ENCODE data around the gene ASAP2. TPM values are rescaled to one million over a fixed set of nuclear protein-coding genes. Genes with fewer than 3 reads are reported as not detected.

Gene ASAP2
- polyA plus RNA-seq, 1 donor from 2014 or later: 41.0 TPM

GRCh38 chr2:9325428-9325827 is 118.8 kb downstream of the ASAP2 start:
- Histone ChIP-seq H3K9me3 (ENCODE audit: low read length) (no peaks in the 10 kb centered on the region), H2AFZ (ENCODE audit: low read depth, low read length) (no peak overlapping the region), H3K9me2 (ENCODE audit: insufficient read depth, low read length) (no peaks in the 10 kb centered on the region), H3F3A (ENCODE audit: insufficient read depth, low read length, poor library complexity, severe bottlenecking) (no peaks in the 10 kb centered on the region), H3K4me3 (ENCODE audit: low read length) (no peak overlapping the region), H3K27ac (ENCODE audit: low read length) (no peak overlapping the region), H4K20me1 (ENCODE audit: insufficient read depth) (no peaks in the 10 kb centered on the region), H3K27me3 (ENCODE audit: insufficient read depth, low read depth, low read length) (no peaks in the 10 kb centered on the region), H3K4me2 (ENCODE audit: low read length) (no peak overlapping the region), H3K79me2 (replicated peaks; ENCODE audit: insufficient read depth, low read length) (no peaks in the 10 kb centered on the region), H3K9ac (ENCODE audit: low read length) (no peak overlapping the region), H3K36me3 (ENCODE audit: insufficient read depth, low read length) (no peaks in the 10 kb centered on the region)
- no peak for TF ChIP-seq POLR2AphosphoS5 (IDR thresholded peaks at IDR 0.05)
- no peak for TF ChIP-seq RAD21 (conservative IDR thresholded peaks at IDR 0.05)
- TF ChIP-seq EP300 (conservative IDR thresholded peaks at IDR 0.05; ENCODE audit: poor library complexity, severe bottlenecking): no peak
- no peak for TF ChIP-seq MXI1 (conservative IDR thresholded peaks at IDR 0.05; ENCODE audit: poor library complexity, severe bottlenecking)

DNA sequence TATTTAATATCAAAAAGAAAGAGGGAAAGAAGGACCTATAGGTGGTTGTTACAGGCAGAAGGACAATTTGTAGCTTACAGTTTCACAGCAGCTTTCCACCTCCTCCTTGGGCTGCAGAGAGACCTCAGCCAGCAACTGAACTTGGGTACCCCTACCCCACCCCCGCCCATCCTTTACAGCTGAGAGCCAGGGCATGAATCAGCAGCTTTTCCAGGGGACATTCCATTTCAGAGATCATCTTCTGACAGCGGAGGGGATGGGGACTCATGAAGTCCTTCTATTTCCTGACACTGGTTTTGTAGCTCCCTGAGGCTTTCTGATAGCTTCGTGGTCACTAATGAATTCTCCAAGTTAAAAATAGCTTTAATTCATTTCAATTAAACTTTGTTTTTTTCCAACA is 120.4 kb downstream of the ASAP2 start:
- H3K27me3 ChIP-seq (ENCODE audit: insufficient read depth, low read depth, low read length): no peaks in the 10 kb centered on the region
- H3K4me2 ChIP-seq (ENCODE audit: low read length): no peak overlapping the region
- H3K9me2 ChIP-seq (ENCODE audit: insufficient read depth, low read length): no peaks in the 10 kb centered on the region
- H4K20me1 ChIP-seq (ENCODE audit: insufficient read depth): no peaks in the 10 kb centered on the region
- H3K79me2 ChIP-seq (replicated peaks; ENCODE audit: insufficient read depth, low read length): no peaks in the 10 kb centered on the region
- H3K9ac ChIP-seq (ENCODE audit: low read length): no peak overlapping the region
- no peaks in the 10 kb centered on the region for H3K9me3 ChIP-seq (ENCODE audit: low read length)
- no peaks in the 10 kb centered on the region for H3F3A ChIP-seq (ENCODE audit: insufficient read depth, low read length, poor library complexity, severe bottlenecking)
- H2AFZ ChIP-seq (ENCODE audit: low read depth, low read length): no peak overlapping the region
- no peak overlapping the region for H3K4me3 ChIP-seq (ENCODE audit: low read length)
- no peak overlapping the region for H3K27ac ChIP-seq (ENCODE audit: low read length)
- H3K36me3 ChIP-seq (ENCODE audit: insufficient read depth, low read length): no peaks in the 10 kb centered on the region
- TF ChIP-seq, protein P1, sequence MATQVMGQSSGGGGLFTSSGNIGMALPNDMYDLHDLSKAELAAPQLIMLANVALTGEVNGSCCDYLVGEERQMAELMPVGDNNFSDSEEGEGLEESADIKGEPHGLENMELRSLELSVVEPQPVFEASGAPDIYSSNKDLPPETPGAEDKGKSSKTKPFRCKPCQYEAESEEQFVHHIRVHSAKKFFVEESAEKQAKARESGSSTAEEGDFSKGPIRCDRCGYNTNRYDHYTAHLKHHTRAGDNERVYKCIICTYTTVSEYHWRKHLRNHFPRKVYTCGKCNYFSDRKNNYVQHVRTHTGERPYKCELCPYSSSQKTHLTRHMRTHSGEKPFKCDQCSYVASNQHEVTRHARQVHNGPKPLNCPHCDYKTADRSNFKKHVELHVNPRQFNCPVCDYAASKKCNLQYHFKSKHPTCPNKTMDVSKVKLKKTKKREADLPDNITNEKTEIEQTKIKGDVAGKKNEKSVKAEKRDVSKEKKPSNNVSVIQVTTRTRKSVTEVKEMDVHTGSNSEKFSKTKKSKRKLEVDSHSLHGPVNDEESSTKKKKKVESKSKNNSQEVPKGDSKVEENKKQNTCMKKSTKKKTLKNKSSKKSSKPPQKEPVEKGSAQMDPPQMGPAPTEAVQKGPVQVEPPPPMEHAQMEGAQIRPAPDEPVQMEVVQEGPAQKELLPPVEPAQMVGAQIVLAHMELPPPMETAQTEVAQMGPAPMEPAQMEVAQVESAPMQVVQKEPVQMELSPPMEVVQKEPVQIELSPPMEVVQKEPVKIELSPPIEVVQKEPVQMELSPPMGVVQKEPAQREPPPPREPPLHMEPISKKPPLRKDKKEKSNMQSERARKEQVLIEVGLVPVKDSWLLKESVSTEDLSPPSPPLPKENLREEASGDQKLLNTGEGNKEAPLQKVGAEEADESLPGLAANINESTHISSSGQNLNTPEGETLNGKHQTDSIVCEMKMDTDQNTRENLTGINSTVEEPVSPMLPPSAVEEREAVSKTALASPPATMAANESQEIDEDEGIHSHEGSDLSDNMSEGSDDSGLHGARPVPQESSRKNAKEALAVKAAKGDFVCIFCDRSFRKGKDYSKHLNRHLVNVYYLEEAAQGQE (IDR thresholded peaks at IDR 0.05; ENCODE audit: borderline replicate concordance): no peak
- TF ChIP-seq TAF1 (IDR thresholded peaks at IDR 0.05; ENCODE audit: low read depth): no peak
- no peak for TF ChIP-seq POLR2AphosphoS5 (IDR thresholded peaks at IDR 0.05)
- TF ChIP-seq EP300 (conservative IDR thresholded peaks at IDR 0.05; ENCODE audit: poor library complexity, severe bottlenecking): no peak
- TF ChIP-seq RAD21 (conservative IDR thresholded peaks at IDR 0.05): no peak
- TF ChIP-seq SMC3 (conservative IDR thresholded peaks at IDR 0.05; ENCODE audit: poor library complexity): no peak
- no peak for TF ChIP-seq CTCF (IDR thresholded peaks at IDR 0.05; ENCODE audit: poor library complexity, severe bottlenecking)
- TF ChIP-seq MXI1 (conservative IDR thresholded peaks at IDR 0.05; ENCODE audit: poor library complexity, severe bottlenecking): no peak
- no peak for TF ChIP-seq EZH2 (IDR thresholded peaks at IDR 0.05; ENCODE audit: borderline replicate concordance, insufficient read depth, low read length, poor library complexity, severe bottlenecking)
